GM19035 (cell line): ENCODE measurements around the gene FGD4.
A peak's percentile ranks its signal among the peaks of the same experiment; 100 is the strongest.

Source experiments
- ATAC-seq: cut with Tn5 transposase; IDR thresholded peaks from one replicate; pipeline ENCODE4 v1.9.1; 2021; ENCODE audit not compliant: unreplicated experiment

Gene FGD4

GRCh38 chr12:32603071-32603470 is 203.7 kb downstream of the FGD4 start:
- ATAC-seq = no peak

GRCh38 chr12:32603858-32604257 is 204.5 kb downstream of the FGD4 start:
- ATAC-seq = peak; percentile 90

GRCh38 chr12:32604565-32604964 is 205.2 kb downstream of the FGD4 start:
- no peak for ATAC-seq

GRCh38 chr12:32605326-32606095 is 206.2 kb downstream of the FGD4 start:
- ATAC-seq = no peak

- ATAC-seq = no peak
Measured at GRCh38 chr12:32606443-32606842, 207.1 kb downstream of the FGD4 start.

- no peak for ATAC-seq
Measured at GRCh38 chr12:32609966-32610365, 210.6 kb downstream of the FGD4 start.

GRCh38 chr12:32611986-32612385 is 212.6 kb downstream of the FGD4 start:
- no peak for ATAC-seq

- ATAC-seq = no peak
Measured at GRCh38 chr12:32612658-32613614, 213.6 kb downstream of the FGD4 start.

- no peak for ATAC-seq
Measured at GRCh38 chr12:32615441-32615840, 216.1 kb downstream of the FGD4 start.

- ATAC-seq = no peak
Measured at GRCh38 chr12:32617534-32617933, 218.2 kb downstream of the FGD4 start.

- no peak for ATAC-seq
Measured at GRCh38 chr12:32618115-32618514, 218.8 kb downstream of the FGD4 start.

GRCh38 chr12:32627976-32628375 is 228.6 kb downstream of the FGD4 start:
- no peak for ATAC-seq

- ATAC-seq = no peak
Measured at GRCh38 chr12:32641287-32641901, 242.0 kb downstream of the FGD4 start.

- ATAC-seq = no peak
Measured at GRCh38 chr12:32644431-32644830, 245.1 kb downstream of the FGD4 start.

GRCh38 chr12:32647275-32647674 is 247.9 kb downstream of the FGD4 start:
- ATAC-seq = no peak

- ATAC-seq = no peak
Measured at GRCh38 chr12:32650508-32650907, 251.2 kb downstream of the FGD4 start.

GRCh38 chr12:32651151-32651955 is 252.0 kb downstream of the FGD4 start:
- no peak for ATAC-seq

GRCh38 chr12:32651956-32652210 is 252.5 kb downstream of the FGD4 start:
- no peak for ATAC-seq

GRCh38 chr12:32659908-32660440 is 260.6 kb downstream of the FGD4 start:
- no peak for ATAC-seq

GRCh38 chr12:32661706-32662105 is 262.3 kb downstream of the FGD4 start:
- ATAC-seq = no peak

GRCh38 chr12:32662665-32663064 is 263.3 kb downstream of the FGD4 start:
- no peak for ATAC-seq
